Measurements from ENCODE around the gene FBXW4. TPM values are rescaled to one million over a fixed set of nuclear protein-coding genes. Genes with fewer than 3 reads are reported as not detected.

Gene FBXW4
- total RNA-seq, 1 donor from 2014 or later = 34.4 TPM

DNA sequence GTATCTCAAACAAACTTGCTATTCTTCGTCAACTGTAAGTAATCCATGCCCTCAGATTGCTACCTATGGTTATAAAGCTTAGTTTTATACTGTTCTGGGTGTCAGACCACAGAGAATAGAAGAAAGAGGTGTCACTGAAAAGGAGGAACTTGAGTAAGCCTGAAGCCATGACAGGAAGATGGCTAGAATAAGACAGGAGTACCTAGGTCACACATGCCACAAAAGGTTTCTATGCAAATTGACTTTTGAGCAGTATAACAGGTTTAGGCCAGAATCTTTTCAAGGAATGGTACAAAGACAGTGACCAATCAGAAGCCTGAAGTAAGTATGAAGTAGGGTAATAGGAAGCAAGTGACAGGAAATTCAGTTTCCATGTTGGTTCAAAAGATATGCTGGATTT, 23.5 kb downstream of the FBXW4 start:
- Mint-ChIP-seq H3K4me1 (ENCODE audit: low read depth) (no peaks in the 10 kb centered on the region), H3K4me3 (ENCODE audit: unreplicated experiment) (no peak overlapping the region), H3K36me3 (ENCODE audit: low read depth) (peaks cover 30% of the 10 kb centered on the region), H3K27ac (ENCODE audit: unreplicated experiment) (no peak overlapping the region), H3K9me3 (ENCODE audit: low read depth) (no peaks in the 10 kb centered on the region), H3K27me3 (ENCODE audit: low read depth) (no peaks in the 10 kb centered on the region)
- TF ChIP-seq, protein P1, sequence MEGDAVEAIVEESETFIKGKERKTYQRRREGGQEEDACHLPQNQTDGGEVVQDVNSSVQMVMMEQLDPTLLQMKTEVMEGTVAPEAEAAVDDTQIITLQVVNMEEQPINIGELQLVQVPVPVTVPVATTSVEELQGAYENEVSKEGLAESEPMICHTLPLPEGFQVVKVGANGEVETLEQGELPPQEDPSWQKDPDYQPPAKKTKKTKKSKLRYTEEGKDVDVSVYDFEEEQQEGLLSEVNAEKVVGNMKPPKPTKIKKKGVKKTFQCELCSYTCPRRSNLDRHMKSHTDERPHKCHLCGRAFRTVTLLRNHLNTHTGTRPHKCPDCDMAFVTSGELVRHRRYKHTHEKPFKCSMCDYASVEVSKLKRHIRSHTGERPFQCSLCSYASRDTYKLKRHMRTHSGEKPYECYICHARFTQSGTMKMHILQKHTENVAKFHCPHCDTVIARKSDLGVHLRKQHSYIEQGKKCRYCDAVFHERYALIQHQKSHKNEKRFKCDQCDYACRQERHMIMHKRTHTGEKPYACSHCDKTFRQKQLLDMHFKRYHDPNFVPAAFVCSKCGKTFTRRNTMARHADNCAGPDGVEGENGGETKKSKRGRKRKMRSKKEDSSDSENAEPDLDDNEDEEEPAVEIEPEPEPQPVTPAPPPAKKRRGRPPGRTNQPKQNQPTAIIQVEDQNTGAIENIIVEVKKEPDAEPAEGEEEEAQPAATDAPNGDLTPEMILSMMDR (IDR thresholded peaks at IDR 0.05) = no peak
- DNase-seq (ENCODE audit: low spot score) = no peak

DNA sequence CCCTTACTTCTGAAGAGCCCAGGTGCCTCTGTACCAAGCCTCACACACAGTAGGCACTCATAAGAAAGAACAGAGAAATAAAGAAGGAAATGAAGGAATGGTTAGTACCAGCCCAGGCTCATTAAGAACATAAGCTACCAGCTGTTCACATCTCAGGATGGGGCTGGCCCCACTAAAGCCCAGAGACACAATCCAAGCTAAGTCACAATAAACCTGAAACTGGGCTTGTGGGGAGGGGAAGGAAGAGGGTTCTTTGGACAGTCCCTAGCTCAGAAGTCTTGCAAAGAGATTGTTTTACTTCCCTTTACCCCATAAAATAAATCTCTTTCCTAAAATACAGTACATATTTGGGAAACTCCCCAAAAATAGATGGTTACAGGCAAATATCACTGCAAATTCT, 24.3 kb downstream of the FBXW4 start:
- DNase-seq (ENCODE audit: low spot score) = no peak
- peaks cover 6% of the 10 kb centered on the region for H3K4me1 Mint-ChIP-seq (ENCODE audit: low read depth)
- no peak overlapping the region for H3K4me3 Mint-ChIP-seq (ENCODE audit: unreplicated experiment)
- H3K27me3 Mint-ChIP-seq (ENCODE audit: low read depth) = no peaks in the 10 kb centered on the region
- TF ChIP-seq, protein P1 (IDR thresholded peaks at IDR 0.05) = no peak
- peaks cover 28% of the 10 kb centered on the region for H3K36me3 Mint-ChIP-seq (ENCODE audit: low read depth)
- H3K9me3 Mint-ChIP-seq (ENCODE audit: low read depth) = no peaks in the 10 kb centered on the region
- no peak overlapping the region for H3K27ac Mint-ChIP-seq (ENCODE audit: unreplicated experiment)

DNA sequence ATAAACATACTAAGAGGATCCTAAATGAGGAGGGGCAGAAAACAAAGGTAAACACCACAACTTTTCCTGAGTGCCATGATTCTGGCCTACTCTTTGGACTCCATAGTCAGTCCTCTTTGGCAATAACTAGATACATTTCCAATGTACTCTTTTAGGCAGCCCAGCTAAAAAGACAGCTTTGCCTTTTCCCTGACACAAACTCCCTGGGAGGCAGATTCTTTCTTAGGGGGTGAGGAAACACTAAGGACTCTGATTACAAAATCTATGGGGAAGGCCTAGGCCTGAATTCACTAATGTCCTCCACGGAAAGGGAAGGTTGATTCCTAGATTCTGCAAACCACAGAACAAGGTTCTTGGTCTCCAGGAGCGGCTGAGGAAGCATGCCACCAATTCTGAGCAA, 25.8 kb downstream of the FBXW4 start:
- Mint-ChIP-seq H3K4me1 (ENCODE audit: low read depth) (peaks cover 12% of the 10 kb centered on the region), H3K27me3 (ENCODE audit: low read depth) (no peaks in the 10 kb centered on the region), H3K36me3 (ENCODE audit: low read depth) (peaks cover 28% of the 10 kb centered on the region), H3K4me3 (ENCODE audit: unreplicated experiment) (no peak overlapping the region), H3K9me3 (ENCODE audit: low read depth) (no peaks in the 10 kb centered on the region), H3K27ac (ENCODE audit: unreplicated experiment) (no peak overlapping the region)
- TF ChIP-seq, protein P1 (IDR thresholded peaks at IDR 0.05) = no peak
- no peak for DNase-seq (ENCODE audit: low spot score)

DNA sequence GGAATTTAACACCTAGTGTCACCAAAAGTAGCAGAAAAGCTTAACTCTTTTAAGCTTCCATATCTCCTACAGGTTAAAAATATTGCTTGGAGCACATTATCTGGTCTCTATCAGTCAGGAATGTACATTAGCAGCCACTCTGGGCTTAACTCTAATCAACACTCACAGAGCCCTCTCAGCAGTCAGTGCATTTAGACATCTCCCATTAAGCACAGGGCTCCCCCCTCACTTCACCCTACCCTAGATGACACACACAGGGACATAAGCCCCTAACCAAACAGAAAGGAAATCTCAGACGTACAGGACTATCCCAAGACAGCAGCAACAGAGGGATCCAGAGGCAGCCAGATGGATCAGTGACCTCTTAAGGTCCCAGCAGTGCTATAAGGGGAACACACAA, 26.4 kb downstream of the FBXW4 start:
- Mint-ChIP-seq H3K36me3 (ENCODE audit: low read depth) (peaks cover 28% of the 10 kb centered on the region), H3K4me1 (ENCODE audit: low read depth) (peaks cover 12% of the 10 kb centered on the region), H3K27me3 (ENCODE audit: low read depth) (no peaks in the 10 kb centered on the region), H3K9me3 (ENCODE audit: low read depth) (no peaks in the 10 kb centered on the region), H3K4me3 (ENCODE audit: unreplicated experiment) (no peak overlapping the region), H3K27ac (ENCODE audit: unreplicated experiment) (no peak overlapping the region)
- DNase-seq (ENCODE audit: low spot score) = no peak
- TF ChIP-seq, protein P1 (IDR thresholded peaks at IDR 0.05) = no peak

DNA sequence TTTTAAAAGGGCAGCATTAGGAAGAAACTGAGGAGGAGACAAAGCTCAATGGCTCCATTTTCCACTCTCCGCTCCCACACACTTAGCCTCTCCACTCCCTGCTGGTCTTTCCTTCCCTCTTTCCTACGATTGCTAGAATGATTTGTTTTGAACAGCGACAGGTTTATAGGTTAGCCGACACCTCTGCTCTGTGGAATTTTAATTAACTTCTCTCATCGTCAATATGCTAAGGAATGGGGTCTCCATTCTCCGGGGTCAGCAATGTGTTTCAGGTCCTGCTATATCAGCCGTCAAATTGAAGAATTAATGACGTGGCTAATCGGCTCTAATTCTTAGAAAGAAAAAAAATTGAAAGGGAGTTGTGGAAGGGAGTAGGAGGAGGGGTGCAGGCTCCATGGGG, 28.9 kb downstream of the FBXW4 start:
- Mint-ChIP-seq H3K4me1 (ENCODE audit: low read depth) (peaks cover 12% of the 10 kb centered on the region), H3K27me3 (ENCODE audit: low read depth) (no peaks in the 10 kb centered on the region), H3K4me3 (ENCODE audit: unreplicated experiment) (no peak overlapping the region), H3K9me3 (ENCODE audit: low read depth) (no peaks in the 10 kb centered on the region), H3K27ac (ENCODE audit: unreplicated experiment) (no peak overlapping the region), H3K36me3 (ENCODE audit: low read depth) (peaks cover 32% of the 10 kb centered on the region)
- TF ChIP-seq, protein P1 (IDR thresholded peaks at IDR 0.05) = no peak
- DNase-seq (ENCODE audit: low spot score) = no peak
